Measurements from ENCODE around the gene FYB2.
"Not testable (repeated sequence)": the region's sequence is repeated elsewhere in the genome, so short reads cannot be mapped to it uniquely, and the experiment has no call there.

FYB2 gene

DNA sequence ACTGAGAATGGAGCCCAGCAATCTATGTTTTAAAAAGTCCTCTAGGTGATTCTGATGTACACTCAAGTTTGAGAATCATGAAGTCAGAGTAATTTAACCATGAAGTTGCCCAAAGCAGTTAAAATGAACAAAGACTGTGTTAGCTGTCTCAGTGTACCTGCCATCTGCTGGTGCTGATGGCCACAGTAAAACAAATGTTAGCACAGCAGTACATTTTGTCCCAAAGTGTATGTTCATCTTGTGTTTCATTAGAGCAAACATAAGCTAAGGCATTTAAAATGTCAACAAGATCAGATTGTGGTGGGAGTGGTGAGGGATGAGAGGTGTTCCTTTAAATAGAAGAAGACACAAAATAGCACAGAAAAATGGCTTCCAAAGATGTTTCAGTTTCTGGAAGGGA is 31.1 kb downstream of the FYB2 start:
- DNase-seq, result no peak

DNA sequence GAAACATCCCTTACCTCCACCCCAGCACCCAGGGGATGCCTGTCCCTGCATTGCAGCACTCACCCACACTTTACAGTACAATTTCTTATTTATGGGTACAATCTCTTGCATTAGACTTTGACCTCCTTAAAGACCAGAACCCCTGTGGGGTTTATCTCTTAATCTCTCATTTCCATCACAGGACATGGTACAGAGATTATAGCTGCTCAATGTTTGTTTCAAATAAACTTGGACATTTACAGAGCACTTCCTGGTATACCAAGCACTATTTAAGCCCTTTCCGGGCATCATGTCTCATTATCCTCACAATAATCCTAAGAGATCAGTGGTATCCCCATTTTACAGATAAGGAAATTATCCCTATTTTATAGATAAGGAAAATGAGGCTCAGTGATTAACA is 31.9 kb downstream of the FYB2 start:
- no peak for DNase-seq

GRCh38 chr1:56782773-56783172 is 36.4 kb downstream of the FYB2 start:
- DNase-seq, result no peak

- DNase-seq, result no peak
These were observed 38.4 kb downstream of the FYB2 start for GRCh38 chr1:56780826-56781225.

DNA sequence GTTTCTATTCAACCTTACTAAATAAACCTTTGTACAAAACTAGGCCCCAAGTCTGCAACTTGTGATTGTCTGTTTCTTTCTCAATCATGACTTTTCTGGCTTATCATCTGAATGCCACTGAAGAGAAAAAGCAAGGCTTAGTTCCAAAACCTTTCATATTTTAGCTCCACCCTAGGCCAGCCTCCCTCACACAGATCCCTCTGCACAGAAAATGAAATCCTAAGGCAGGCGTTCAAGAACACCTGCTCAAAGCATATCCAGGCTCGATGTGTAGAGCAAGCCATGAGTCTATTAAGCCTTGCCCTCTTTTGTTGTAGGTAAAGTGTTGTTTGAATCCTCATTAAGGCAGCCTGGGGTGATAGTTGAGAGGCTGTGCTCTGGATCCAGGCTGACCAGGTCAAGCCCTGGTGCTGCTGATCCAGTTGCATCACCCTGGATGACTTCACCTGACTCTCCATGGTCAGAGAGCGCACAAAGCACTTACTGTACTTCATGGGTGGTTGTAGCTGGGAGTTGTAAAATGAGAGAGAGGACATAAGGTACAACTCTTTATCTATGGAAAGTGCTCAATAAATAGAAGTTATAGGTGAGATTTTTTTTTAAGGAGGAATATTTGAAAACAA is 39.0 kb downstream of the FYB2 start:
- DNase-seq, result no peak

GRCh38 chr1:56777972-56778371 is 41.2 kb downstream of the FYB2 start:
- DNase-seq, result no peak

- not testable (repeated sequence) for DNase-seq
These were observed 44.5 kb downstream of the FYB2 start for GRCh38 chr1:56774732-56775131.

DNA sequence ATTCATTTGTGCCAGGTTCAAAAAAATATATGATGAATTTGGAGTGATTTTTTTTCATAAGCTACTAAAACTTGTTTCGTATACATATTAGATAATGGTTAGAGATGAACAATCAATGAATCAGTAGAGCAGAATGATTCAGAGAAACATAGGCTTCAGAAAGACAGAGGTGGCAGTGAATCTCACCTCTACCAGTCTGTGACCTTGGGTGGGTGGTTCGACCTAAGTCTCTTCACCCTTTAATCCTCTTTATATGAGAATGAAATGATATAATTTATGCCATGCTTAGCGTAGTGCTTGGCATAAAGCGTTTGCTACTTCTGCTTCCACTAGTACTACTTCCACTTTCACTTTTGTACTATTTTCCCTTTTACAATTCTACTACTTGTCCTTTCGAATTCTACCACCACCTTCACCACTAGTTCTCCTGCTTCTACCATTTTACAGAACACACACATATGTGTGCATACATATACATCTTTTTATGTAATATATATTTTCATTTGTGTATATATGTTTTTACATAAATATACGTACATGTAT is 45.1 kb downstream of the FYB2 start:
- no peak for DNase-seq

GRCh38 chr1:56773341-56774066 is 45.7 kb downstream of the FYB2 start:
- no peak for DNase-seq

DNA sequence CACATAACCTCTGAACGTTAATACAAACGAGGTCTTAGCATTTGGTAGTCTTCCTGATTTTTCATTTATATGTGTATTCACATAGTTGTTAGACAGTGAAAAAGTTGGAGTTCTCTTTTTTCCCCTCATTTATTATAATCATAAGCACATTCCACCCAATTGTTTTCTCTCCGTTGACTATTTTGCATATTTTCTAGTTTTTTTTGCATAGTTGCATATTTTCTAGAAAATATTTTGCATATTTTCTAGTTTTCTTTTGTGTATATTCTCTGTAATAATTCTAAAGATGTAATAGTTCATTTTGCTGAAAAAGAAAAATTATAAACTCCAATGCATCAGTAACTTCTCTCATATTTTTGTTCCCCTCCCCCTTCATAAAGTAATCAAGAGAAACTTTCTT is 47.5 kb downstream of the FYB2 start:
- DNase-seq, result no peak

DNA sequence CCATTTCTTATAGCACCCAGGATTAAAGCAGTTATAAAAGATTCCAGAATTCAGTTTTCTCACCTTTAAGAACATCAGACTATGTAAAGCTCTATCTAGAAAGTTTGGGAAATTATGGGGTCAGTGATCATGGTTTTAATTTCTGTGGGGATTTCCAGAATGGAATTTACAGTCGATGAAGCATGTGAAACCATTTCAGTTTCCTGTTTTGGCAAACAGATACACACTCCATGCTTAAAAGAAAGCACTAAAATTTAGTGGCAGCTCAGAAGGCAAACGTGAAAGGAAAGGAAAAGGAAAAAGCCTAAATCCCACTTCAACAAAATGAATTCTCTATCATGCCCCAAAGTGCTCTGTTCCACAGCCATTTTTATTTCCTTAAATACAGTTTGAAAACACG is 60.4 kb downstream of the FYB2 start:
- DNase-seq, result no peak

GRCh38 chr1:56758135-56758534 is 61.1 kb downstream of the FYB2 start:
- no peak for DNase-seq

GRCh38 chr1:56755911-56756310 is 63.3 kb downstream of the FYB2 start:
- no peak for DNase-seq

DNA sequence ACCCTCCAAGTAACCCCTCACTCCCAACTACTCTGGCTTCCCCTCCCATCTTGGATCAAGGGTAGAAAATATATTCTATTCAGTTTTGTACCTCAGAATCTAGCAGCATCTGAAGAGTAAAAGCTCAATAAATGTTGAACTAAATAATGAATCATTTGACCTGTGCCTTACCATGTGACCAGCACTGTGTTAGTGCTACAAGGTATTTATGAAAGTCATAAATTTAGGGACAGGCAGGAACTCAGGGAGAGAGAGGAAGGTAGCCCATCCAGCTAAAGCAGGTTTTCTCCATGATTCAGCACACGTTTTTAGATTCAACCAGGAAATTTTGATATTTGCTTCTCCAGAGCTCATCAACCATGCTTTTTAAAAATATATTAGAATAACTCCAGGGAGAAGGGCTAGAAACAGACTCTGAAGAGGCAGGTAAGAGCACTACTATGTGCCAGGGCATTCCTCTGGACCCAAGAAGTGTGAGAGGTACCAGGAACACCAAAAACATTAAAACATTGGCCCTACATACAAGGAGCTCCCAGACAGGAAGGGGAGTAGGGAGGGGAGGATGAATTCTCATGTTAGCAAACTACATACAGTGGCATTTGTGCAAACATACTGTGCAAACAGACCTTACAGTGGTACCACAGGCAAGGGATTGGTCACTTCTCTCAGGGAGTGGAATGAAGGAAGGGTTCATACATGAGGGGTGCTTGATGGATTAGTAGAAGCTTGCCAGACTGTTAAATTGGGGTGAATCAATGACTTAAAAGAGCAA is 64.3 kb downstream of the FYB2 start:
- DNase-seq, result no peak

GRCh38 chr1:56745231-56745630 is 74.0 kb downstream of the FYB2 start:
- no peak for DNase-seq

GRCh38 chr1:56728964-56729363 is 90.2 kb downstream of the FYB2 start:
- DNase-seq, result no peak

DNA sequence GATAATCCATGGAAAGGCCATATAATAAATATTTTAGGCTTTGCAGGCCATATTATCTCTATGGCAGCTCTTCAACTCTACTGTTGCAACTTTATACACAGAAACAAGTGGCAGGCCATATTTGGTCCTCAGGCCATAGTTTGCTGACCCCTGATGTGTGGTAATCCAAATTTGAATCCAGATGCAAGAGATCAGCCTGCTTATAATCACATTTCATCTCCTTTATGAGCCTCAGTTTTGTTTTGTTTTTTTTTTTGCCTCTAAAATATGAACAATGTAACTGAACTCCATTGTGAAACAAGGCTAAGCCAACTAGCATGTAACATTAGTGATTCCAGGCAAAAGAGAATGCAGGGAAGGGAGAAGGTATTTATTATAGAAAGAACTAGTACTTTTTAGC is 92.5 kb downstream of the FYB2 start:
- DNase-seq, result no peak

- no peak for DNase-seq
These were observed 100.0 kb downstream of the FYB2 start for GRCh38 chr1:56719171-56719570.

DNA sequence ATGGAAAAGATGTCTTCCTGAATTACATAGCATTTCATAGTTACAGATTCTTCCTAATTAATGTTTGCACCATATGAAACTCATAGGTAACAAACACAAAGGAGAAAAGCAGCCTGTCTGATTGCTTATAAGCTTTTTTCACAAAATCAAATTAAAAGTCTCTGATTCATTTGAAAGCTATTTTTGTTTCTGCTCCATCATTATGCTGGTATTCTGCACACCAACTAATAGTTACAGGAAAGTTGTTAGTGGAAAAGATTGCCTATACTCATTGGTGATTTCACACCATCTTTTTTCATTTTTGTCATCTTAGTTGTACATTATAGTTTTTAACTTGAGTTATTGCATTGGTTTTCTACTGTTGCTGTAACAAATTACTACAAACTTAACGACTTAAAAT is 104.0 kb downstream of the FYB2 start:
- DNase-seq, result no peak

GRCh38 chr1:56713112-56713511 is 106.1 kb downstream of the FYB2 start:
- DNase-seq, result no peak

DNA sequence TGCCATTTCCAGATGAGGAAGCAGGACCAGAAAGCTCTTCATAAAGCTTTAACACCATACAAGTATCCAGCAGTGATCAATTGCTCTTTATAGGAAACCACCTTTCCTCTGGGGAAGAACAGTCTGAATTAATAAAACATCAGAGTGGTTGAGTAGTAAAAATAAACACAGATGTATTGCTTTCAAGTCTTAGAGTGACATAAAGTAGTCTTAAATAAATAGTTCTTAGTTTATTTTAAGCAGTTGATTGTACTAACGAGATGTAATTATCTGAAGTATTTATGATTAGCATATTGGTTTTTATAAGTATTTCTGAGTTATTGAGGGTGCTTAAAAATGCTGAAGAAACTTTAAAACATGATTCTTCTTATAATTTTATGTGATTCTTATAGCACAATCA is 107.1 kb downstream of the FYB2 start:
- DNase-seq, result no peak

DNA sequence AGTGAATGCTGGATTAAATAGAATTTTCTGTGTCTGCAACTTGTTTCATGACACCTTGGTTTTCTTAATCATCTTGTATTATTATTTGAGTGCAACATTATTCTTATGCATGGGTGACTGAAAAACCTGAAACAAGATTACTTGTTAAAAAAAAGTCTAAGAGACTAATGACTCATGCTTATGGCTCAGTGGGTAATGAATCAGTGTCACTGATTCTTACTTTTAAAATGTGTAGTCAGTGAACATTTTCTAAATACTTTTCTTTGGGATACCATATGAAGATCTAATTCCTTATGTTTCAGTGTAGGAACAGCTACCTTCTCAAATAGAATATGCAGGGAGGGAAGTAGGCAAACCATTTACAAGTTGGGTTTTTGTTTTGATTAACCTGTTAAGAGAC is 108.6 kb downstream of the FYB2 start:
- no peak for DNase-seq

DNA sequence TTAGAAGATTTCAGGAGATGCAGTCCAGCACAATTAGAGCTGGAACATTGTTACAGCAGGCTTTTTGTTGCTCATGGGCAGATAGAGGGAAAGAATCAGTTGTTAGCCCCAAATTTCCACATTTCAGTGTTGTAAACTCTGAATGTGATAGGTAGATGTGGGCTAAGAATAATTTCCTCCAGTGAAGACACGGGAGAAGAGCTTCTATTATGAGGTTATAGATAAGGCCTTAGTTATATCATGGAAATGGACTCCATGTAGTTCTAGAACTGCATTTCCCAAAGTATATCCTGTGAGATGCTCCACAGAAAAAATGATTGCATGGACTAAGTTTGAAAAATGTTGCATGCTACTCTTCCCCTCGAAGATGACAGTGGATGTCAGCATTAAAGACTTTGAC is 109.2 kb downstream of the FYB2 start:
- no peak for DNase-seq

Data from central memory CD4-positive, alpha-beta T cell (primary cell).